GM19372 (cell line): Measurements from ENCODE around the gene LHFPL2.

ENCODE experiments used
- ATAC-seq: cut with Tn5 transposase; IDR thresholded peaks from one replicate; pipeline ENCODE4 v1.9.1; 2021; ENCODE audit warnings: mild to moderate bottlenecking, low read depth, moderate library complexity; ENCODE audit not compliant: unreplicated experiment

LHFPL2 gene

DNA sequence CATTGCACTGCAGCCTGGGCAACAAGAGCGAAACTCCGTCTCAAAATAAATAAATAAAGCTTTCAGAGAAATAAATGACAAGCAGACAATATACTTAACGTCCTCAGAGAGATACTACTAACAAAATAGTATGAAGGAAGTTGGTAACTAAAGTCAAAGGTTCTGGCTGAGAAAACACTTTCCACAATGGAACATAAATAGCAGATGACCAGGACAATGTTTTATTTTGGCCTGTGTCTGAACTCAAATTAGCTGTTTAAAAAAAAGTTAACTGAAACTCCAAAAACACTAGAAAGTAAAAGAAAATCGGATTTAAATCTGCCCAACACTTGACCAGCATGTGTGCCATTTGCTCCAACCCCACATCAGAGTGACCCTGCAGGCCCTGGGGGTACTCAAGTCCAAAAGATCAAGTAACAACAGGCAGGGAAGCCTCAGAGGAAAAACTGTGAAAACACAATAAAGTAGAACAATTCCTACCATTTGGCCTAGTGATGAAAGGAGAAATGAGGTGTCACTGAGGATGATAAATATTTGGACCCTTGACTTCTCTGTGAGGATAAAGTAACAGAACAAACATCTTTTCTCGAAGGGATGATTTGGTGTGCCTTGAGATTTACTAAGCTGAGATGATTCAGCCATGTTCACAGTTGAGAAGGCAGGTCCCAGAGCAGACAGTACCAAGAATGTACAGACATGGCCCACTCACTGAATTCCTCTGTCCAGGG lies 47.7 kb downstream of the LHFPL2 start:
- no peak for ATAC-seq

- no peak for ATAC-seq
Measured at GRCh38 chr5:78598973-78599372, 49.6 kb downstream of the LHFPL2 start.

DNA sequence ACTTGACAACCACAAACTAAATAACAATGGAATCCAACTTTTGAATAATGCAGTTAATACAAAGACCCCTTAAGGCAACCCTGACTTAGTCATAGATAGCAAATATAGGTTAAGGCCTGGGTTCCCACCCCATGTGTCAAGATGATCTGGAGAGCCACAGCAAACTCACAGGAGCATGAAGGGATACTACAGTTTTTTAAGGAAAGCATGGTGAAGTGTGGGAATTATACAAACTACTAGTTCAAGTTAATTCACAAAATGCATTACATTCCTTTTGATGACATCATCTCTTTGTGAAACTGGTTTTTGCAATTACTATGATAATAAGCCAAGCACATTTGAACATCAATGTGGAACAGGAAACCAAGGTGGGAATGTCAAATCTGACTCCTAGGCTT lies 50.6 kb downstream of the LHFPL2 start:
- no peak for ATAC-seq

DNA sequence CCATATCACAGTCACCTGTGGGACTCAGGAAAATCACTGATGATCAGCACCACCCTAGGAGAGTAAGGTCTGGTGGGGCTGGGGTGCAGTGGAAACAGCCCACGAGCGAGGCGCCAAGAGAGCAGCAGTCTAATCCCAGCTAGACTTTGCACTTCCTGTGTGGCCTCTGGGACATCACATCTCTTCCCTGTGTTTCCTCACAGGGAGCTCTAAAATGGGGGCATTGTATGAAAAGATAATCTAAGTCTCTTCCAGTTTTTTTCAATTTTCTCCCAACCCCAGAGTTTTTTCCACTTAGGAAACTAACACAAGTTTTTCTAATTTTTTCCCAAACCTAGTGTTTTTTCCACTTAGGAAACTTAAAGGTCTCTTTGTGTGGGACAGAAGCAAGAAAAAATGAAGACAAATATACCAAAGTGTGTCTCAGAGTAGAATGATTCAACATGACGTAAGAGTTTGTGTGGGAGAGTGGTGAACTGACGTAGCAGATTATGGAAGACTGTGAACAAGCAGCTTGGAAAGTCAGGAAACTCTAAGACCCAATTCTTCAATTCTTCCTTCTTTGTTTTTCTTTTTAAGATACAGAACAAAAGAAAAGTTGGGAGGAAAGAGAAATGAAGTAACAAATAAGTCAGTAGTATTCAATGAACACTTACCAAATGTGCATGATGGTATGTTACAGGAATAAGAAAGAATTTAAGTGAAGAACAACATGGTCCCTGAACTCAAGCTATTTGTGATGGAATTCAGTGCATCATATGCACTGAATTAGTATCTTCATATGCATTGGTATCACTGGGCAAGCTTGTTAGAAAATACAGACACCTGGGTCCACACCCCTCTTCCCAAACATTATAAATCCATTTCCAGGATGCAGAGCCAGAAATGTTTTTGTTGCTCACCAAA lies 51.3 kb downstream of the LHFPL2 start:
- ATAC-seq: no peak

GRCh38 chr5:78595458-78595921 lies 53.1 kb downstream of the LHFPL2 start:
- no peak for ATAC-seq

- ATAC-seq: no peak
Measured at GRCh38 chr5:78594610-78595457, 53.7 kb downstream of the LHFPL2 start.

DNA sequence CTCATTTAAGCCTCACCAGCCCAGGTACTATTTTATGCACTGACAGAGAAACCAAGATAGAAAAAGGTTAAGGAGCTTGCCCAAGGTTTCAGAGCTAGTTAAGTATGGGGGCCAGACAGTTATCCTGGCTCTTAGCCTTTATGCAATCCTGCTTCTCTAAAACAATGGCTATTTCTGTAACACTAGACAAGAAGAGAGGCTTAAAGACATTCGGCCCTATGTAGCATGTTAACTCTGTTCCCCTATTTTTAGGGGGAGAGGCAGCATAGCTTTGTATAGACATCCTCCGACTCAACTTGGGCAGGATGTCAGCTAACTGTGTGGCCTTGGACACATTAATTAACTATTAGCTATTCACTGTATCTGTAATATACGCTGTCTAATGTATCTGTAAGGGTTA lies 54.6 kb downstream of the LHFPL2 start:
- no peak for ATAC-seq

DNA sequence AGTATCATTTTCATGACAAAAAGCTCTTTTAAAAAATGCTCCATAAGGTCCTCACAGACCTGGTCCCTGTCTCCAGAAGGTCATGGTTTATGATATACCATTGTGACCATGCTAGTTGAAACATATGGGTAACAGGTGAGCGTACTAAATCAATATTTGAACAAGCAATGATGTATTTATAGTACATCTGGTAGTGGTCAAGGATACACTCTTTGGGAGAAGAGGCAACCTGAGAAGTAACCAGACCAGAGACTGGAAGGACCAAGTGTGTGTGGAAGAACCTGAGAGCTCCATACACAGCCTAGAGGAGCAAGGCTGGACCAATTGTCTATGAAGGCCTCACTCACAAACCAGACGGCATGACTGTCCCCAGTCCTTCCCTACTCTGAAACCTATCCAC lies 55.1 kb downstream of the LHFPL2 start:
- no peak for ATAC-seq

- no peak for ATAC-seq
Measured at GRCh38 chr5:78592735-78593386, 55.7 kb downstream of the LHFPL2 start.

DNA sequence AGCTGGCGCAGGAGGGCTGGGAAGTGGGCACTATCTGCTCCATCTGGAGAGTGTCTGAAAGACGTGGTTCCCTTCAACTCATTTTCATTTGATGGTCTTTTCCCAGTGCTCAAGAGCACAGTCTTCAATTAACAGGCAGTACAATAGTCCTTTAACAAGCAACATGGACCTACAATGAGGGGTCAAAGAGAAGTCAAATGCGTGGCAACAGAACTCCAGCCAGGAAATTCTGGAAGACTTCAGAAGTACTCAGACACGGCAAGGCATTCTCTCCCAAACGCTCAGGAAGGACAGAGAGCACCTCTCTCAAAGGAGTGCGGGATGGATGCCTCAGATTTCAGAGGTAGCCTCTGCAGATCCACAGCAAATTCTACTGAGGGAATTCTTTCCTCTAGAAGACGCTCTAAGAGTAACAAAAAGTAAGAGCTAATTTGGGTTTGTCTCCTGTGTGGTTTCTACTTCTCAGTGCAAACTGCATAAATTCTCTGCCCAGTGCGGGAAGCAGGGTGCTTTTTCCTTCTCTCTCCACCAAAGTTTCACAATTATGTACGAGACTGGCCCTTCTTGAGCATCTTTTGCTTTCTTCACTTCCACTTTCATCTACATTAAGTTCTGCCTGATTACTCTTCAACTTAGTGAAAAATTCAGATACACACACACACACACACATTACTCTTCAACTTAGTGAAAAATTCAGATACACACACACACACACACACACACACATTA lies 56.4 kb downstream of the LHFPL2 start:
- no peak for ATAC-seq

- no peak for ATAC-seq
Measured at GRCh38 chr5:78591138-78591612, 57.4 kb downstream of the LHFPL2 start.

- no peak for ATAC-seq
Measured at GRCh38 chr5:78589923-78590322, 58.6 kb downstream of the LHFPL2 start.

DNA sequence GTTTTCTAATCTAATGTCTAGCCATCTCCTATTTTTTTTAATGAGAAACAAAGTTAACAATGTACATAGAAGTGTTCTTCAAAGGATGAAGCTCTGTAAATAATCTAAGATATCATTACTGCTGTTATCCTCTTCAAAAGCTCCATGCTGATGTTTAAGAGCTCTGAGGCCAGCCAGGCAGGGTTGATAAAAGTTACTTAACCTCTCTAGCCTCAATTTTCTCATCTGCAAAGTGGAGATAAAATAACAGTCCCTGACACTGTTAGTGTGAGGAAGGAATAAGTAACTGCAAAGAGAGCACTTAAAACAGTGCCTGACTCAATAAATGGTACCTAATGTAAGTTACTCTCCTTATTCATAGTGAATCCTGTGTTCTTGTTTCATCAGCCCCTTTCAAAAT lies 60.1 kb downstream of the LHFPL2 start:
- no peak for ATAC-seq

DNA sequence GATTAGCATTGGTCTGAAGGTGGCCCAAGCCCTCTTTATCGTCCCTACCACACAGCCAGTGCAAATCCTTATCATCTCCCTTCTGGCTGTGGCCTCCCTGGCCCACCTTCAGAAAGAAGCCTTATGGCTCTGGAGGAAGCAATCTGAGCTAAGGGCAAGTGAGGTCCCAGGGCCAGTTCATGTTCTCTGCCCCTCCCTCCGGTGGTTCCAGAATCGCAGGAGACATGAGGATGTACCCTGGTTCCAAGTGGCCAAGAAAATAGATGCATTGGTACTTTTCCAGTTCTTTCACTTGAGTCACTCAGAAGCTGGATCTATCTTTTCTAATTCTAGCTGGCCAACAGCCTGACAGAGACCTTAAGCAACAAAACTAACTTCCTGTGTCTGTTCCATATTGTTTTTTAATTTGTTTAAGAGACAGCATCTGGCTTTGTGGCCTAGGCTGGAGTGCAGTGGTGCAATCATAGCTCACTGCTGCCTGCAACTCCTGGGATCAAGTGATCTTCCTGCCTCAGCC lies 60.7 kb downstream of the LHFPL2 start:
- no peak for ATAC-seq

- ATAC-seq: no peak
Measured at GRCh38 chr5:78587081-78587774, 61.3 kb downstream of the LHFPL2 start.

- ATAC-seq: no peak
Measured at GRCh38 chr5:78586251-78586650, 62.3 kb downstream of the LHFPL2 start.

DNA sequence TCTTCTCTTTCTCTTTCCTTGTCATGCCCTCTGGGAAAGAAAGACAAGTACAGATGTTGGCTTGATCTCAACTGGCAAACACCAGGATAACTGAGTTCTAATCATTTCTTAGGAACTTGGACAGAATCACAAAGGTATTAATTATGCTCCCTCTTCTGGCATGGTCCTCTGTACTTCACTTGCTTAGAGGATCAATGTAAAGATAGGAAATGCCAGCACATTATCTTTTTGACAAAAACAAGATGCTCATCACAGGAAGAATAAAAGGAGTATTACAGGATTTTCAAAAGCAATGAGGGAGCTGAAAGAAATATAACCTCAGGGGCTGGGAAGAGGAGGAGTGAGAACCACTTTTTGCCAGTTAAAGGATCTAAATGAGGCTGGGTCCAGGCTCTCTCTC lies 70.6 kb downstream of the LHFPL2 start:
- no peak for ATAC-seq

GRCh38 chr5:78577071-78577807 lies 71.3 kb downstream of the LHFPL2 start:
- ATAC-seq: no peak
